CD4-positive, alpha-beta T cell treated with Interleukin-6 at 100 ng/mL for 8 hours (primary cell): ENCODE measurements around the gene IGFBP5.
A peak's percentile ranks its signal among the peaks of the same experiment; 100 is the strongest.

Experiments
- DNase-seq: peaks from one replicate; pipeline ENCODE4 v3.0.0-alpha.2; 2020; ENCODE audit warnings: mixed read lengths, low spot score

Gene IGFBP5

GRCh38 chr2:216687111-216687510 is 8.2 kb downstream of the IGFBP5 start:
- DNase-seq: no peak

DNA sequence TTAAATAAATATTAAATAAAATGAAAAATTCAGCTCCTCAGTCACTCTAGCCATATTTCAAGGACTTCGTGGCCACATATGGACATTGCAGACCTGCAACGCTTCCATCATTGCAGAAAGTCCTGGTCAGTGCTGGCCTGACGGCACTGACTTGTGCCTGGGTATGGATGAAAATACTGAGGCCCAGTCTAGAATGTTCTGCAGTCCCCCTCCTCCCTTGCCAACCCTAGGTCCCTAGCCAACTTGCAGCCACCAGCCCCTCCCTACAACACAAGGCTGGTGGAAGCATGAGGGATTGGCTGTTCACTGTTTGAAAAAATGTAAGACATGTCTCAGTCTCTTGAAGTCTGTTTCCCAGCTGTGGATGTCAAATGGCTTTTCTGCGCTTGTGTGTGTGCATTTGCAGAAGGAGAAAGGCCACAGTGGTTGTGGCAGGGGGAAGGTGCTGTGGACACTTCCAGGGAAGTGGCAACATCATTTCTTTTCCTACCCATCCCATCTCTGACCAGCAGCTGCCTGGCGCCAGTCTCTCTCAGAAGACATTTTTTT is 9.9 kb downstream of the IGFBP5 start:
- DNase-seq: no peak

GRCh38 chr2:216683846-216684245 is 11.5 kb downstream of the IGFBP5 start:
- DNase-seq: no peak

GRCh38 chr2:216681683-216682082 is 13.7 kb downstream of the IGFBP5 start:
- DNase-seq: no peak

DNA sequence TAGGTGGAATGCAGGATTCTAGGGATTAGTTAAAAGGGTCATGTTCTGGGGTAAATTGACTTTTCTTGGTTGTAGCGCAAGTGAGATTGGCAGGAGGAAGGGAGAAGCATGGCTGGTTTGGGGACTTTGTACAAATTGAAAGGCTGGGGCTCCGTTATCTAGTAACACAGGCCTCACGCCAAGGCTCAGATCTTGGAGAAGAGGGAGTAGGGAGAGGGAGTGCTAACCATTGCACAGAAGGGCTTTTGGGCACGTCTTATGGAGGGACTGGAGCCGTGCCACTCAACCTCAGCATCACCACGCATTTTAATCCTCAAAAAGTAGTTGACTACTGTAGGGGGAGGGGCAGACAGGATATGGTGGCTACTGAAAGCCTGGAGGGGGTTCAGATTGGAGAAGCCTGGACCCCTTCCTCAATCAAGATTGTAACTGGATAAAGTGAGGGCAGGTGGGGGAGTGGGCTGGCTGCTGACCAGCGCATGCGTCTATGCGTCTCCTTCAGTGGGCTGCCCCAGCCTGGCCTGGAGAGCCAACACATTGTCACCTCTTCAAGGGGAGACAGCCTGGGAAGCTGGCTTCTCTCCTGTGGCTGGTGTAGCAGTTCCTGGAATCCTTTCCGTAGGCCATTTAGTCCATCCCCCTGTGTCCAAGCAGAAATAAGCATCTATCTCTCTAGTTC is 14.3 kb downstream of the IGFBP5 start:
- DNase-seq: no peak

DNA sequence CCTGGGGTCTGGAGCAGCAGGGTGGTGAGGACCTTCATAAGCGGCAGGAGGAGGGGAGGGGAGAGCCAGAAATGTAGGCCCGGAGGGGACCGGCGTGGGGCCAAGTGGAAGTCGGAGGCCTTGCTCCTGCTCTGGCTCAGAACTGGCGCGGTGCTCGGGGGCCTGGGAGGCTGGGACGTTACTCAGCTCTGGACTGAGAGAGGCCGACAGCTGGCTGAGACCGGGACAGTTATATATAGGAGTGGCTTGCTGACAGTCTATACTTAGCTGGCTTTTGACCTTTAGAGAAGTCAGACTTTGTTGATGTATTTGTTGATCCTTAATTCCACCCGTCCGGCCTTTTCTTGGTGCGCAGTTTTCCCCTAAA is 15.7 kb downstream of the IGFBP5 start:
- no peak for DNase-seq

DNA sequence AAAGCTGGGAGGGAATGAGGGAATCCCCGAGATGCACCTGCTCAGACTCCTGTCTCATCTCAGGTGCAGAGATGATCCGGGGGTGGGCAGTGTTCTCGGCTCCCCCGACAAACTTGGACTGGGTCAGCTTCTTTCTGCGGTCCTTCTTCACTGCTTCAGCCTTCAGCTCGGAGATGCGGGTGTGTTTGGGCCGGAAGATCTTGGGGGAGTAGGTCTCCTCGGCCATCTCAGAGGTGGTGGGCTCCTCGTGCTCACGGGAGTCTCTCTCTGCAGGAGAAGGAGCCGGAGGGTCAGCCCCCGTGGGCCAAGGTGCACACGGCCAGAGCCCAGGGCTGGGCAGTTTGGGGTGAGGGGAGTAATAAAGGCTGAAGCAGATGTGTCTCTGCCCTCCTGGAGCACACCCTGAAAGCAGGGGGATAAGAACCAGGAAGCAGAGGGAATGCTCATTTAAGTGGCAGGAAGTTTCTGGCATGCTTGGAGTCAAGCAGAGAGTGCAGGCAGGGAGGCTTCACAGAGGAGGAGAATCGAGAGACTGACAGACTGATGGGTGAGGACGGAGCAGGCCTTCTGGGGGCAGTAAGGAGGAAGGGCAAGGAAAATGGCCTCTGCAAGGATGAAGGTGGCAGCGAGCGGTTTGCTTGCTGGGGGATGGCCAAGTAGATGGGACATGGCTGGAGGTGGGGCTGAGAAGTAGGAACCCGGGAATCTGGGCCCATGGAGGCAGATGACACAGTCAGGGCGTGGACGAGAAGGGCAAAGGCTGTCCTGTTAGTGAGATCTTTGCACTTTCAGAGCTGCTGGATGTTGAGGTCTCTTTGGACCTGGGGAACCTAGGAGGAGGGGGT is 16.3 kb downstream of the IGFBP5 start:
- DNase-seq: no peak

GRCh38 chr2:216678098-216678465 is 17.3 kb downstream of the IGFBP5 start:
- DNase-seq: no peak

DNA sequence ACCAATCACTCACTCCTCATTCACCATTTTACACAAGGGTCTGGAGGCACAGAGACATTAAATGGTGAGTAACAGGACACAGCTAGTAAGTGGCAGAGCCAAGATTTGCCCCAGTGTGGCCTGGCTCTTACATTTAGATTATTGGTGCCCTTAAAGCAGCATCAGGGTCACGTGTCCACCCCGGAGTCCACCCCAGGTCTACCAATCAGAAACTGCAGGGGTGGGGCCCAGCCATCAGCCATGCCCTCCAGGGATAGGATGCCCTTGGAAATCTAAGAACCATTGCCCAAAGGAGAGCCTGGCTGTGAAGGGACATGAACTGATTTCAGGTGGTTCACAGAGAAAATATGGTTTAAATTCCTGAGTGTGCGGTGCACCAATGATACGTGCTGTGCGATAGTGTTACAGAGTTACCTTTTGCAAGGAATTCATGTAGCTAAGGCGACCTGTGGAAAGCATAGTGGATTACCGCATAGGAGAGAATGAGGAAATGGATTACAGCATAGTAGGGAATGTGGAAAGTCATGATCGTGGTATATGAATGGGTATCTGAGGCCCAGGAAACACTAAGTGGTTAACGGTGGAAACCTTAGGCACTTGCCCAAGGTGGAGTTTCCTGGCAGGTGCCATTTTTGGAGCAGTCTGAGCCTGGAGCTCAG is 17.8 kb downstream of the IGFBP5 start:
- no peak for DNase-seq

DNA sequence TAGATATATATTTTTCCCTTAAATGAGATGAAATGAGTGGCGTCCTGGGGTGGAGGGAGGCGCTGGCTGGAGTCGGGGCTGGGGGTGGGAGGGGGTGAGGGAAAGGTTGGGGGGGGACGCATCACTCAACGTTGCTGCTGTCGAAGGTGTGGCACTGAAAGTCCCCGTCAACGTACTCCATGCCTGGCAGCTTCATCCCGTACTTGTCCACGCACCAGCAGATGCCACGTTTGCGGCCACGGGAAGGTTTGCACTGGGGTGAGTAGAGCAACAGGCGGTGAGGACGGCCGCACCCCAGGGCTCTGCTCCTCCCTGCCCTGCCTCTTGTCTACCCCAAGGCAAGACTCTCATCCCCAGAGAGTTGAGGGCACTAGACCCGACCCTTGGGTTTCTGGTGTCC is 18.7 kb downstream of the IGFBP5 start:
- no peak for DNase-seq

- no peak for DNase-seq
Measured at GRCh38 chr2:216674376-216674775, 21.0 kb downstream of the IGFBP5 start.

DNA sequence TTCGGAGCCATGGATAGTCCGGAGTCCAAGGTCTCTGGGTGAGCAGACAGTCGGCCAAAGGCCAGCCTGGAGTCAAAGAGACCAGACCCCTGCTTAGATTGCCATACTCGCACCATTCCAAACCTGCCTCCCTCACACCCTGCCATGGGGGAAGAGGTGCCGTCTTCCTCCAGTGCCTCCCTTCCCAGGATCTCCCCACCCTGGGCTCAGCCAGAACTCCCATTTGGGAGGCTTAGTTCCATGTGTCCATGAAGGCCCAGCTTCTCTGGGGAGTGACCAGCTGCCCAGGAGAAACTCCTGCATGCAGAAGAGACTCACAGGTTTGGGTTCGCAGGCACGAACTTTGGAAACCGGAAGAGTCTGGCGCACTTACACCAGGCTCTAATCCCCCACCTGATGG is 21.7 kb downstream of the IGFBP5 start:
- DNase-seq: no peak

GRCh38 chr2:216673021-216673420 is 22.3 kb downstream of the IGFBP5 start:
- DNase-seq: no peak

DNA sequence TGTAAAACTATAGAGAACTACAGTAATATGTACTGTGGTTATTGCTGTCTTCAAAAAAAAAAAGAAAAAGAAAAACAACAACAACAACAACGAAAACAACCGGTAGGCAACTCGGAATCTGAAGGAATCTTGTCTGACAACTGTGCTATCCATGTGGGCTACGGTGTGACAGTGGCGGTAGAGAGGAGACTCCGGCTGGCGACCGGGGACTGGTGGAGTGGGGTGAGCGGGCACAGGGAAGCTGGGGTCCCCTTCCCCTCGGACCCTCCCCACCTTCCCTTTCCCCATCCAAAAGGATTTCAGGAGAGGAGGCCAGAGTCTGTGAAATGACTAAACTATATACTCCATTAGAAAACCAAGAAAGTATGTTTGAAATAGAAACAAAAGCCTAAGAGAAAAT is 22.9 kb downstream of the IGFBP5 start:
- no peak for DNase-seq

- no peak for DNase-seq
Measured at GRCh38 chr2:216671791-216672343, 23.5 kb downstream of the IGFBP5 start.

- no peak for DNase-seq
Measured at GRCh38 chr2:216671081-216671411, 24.3 kb downstream of the IGFBP5 start.

DNA sequence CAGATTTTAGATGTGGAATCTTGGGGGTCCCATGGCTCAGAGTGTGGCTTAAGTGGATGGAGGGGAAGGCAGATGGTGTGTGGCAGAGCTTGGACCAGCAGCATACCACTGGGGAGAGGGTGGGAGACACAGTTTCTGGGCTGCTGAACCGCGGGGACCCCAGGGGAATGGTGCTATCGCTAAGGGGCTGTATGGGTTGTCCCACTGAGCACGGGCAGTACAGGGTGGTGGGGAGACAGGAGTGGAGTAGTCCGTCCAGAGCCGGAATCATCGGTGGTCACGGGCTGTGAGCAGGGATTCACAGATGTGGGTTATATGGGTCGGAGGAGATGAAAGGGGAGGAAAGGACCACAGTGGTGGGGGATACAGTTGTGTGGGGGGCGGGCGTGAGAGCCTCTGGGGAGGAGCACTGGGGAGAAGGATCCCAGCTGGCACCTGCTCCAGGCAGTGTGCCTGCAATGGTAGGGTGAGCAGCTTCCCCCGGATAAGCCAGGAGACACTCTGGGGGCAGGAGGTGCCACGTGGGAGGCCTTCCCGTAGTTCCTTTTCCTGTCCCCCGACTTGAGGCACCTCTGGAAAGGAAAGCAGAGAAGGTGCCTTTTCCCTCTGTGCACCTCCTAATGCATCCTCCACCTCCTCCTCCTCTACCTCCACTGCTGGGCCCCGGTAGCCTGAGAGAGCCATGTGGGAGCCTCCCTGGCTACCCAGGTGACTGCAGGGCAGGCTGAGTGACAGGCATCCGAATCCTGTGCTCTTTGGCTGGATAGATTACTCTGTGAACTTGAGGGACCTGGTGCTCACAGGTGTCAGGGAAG is 24.9 kb downstream of the IGFBP5 start:
- DNase-seq: no peak

- peak; percentile 58 for DNase-seq
Measured at GRCh38 chr2:216666461-216667233, 28.7 kb downstream of the IGFBP5 start.

- DNase-seq: no peak
Measured at GRCh38 chr2:216665717-216666116, 29.6 kb downstream of the IGFBP5 start.

DNA sequence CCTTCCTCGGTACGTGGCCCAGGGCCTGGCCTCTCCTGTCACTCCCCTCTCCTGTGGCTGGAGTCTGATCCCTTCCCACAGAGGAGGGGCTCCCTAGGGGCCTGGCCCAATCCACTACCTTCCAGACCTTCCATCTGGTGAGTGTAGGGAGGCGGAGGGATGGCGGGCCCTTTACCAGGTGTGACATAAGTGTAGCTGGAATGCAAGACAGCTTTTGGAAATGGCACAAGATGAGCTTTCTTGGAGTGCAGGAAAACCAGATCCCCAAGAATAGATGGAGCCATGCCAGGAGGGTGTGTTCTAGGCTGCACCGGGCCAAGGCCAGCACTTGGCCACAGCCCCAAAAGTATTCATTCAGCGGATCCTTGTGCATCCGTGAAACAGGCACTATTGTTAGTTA is 30.1 kb downstream of the IGFBP5 start:
- DNase-seq: no peak

GRCh38 chr2:216664593-216665034 is 30.7 kb downstream of the IGFBP5 start:
- no peak for DNase-seq
